Pericardium fibroblast (primary cell): ENCODE results near the gene PITHD1. TPM values are rescaled to one million over a fixed set of nuclear protein-coding genes. Genes with fewer than 3 reads are reported as not detected.

Experiments used
- total RNA-seq: library from RNA; depleted of rRNA; stranded (reverse); fragments of >200 nt; gene quantifications from 2 replicates; pipeline ENCODE4 v1.2.3, GENCODE V29; 2015

PITHD1 gene, protein sequence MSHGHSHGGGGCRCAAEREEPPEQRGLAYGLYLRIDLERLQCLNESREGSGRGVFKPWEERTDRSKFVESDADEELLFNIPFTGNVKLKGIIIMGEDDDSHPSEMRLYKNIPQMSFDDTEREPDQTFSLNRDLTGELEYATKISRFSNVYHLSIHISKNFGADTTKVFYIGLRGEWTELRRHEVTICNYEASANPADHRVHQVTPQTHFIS
- total RNA-seq, result 26.7 and 29.5 TPM in 2 replicates

DNA sequence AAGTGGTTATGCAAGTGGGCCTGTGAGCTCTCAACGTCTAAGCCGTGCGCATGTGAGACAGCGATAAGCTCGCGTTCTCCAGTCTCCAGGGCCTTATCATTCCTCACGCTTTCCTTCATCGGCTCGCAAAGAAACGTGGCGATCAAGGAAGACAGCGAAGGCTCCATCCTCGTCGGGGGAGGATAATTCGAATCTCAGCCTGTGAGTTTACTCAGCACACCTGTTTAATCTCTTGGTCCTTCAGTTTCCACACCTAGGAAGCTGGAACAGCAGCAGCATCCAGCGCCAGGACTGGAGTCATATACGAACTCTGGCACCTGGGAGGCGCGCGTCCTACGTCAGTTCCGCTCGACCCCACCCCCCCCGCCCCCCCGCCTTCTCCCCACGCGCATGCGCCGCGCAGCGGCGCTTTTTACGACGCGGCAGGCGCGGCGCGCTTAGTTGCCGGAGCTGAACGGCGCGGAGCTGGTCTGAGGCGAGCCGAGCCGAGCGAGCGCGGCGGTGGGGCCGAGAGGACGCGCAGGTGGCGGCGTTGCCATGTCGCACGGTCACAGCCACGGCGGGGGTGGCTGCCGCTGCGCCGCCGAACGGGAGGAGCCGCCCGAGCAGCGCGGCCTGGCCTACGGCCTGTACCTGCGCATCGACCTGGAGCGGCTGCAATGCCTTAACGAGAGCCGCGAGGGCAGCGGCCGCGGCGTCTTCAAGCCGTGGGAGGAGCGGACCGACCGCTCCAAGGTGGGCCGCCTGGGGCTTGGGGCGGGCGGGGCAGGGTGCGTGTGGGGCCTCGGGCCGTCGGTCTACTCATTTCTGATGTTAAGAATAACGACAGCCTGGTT is at the start of gene PITHD1:
PITHD1 (plus strand) TSS at position 440 of the 836 bp plus-strand sequence; CDS start at position 538, 98 bp downstream.

DNA sequence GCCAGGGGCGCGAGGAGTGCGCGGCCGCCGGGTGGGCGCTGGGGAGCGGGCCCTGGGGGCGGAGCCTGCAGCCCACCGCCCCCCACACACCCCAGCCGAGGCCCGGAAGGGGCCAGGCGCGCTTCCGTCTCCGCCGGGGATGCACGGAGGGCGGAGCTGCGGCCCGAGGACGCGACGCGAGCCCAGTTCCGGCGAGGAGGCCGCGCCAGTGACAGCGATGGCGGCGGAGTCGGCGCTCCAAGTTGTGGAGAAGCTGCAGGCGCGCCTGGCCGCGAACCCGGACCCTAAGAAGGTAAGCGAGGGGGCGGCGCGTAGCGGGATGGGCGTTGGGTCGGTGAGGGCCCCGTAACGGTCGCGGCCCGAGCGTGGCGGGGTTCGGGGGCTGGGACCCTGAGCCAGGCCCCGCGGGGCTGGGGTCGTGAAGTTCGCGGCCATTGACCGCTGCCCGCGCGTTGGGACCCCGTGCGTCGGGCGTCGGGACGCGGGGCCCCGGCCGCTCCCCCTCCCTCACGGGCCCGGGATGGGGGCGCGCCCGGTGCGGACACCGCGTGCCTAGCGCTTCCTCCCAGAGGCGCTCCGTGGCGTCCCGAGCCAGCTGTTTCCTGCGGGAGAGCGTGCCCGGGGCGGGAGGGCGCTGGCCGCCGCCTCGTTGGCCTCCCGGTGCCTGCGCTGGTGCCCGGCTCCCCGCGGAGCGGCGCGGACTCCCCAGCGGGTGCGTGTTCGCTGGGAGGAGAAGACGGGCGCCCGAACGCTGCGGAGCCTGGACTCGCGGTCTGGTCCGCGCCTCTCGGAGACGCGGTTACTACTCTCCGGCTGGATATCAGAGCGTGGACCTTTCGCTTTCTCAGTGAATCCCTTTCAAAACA is 34.7 kb upstream of the PITHD1 start, which contains the start of gene ELOA:
ELOA (plus strand) TSS at position 185 of the 866 bp plus-strand sequence; CDS start at position 218, 33 bp downstream.

DNA sequence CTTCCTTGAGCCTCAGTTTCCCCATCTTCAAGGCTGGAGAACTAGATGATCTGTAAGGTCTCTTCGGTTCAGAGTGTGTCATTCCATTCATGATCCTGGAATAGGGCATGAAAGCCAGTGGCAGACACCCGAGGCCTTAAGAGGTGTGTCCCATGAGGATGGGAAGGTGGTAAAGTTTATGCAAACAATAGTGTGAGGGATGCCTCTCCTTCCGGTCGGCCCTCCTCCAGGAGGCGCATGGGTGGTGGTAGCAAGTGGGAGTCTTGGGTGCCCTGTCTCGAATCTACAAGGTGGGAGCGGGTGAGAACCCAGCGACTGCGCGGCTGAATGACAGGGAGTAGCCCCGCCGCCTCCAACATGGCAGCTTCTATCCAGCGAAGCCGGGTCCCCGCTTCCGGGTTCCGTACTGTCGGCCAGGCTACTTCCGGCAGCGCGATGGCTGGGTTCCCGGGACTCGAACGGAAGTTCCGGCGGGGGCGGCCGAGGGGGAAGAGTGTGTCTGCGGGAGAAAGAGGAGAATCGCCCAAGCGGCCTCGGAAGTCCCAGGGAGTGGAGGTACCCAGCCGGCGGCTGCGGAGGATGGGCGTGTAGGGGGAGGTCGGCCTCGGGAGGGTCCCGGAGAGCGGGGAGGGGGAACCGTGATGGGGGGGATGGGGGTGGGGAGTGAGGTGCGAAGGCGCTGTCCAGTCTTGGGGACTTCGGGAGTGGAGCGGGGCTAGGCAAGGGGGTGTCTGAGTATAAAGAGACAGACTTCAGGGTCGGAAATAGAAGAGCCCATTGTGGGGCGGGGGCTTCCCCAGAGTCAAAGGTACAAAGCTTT is 12.7 kb downstream of the PITHD1 start, which contains the start of gene LYPLA2:
LYPLA2 (plus strand) TSS at position 450 of the 820 bp plus-strand sequence. CDS start 1,538 bp downstream, outside the sequence.

DNA sequence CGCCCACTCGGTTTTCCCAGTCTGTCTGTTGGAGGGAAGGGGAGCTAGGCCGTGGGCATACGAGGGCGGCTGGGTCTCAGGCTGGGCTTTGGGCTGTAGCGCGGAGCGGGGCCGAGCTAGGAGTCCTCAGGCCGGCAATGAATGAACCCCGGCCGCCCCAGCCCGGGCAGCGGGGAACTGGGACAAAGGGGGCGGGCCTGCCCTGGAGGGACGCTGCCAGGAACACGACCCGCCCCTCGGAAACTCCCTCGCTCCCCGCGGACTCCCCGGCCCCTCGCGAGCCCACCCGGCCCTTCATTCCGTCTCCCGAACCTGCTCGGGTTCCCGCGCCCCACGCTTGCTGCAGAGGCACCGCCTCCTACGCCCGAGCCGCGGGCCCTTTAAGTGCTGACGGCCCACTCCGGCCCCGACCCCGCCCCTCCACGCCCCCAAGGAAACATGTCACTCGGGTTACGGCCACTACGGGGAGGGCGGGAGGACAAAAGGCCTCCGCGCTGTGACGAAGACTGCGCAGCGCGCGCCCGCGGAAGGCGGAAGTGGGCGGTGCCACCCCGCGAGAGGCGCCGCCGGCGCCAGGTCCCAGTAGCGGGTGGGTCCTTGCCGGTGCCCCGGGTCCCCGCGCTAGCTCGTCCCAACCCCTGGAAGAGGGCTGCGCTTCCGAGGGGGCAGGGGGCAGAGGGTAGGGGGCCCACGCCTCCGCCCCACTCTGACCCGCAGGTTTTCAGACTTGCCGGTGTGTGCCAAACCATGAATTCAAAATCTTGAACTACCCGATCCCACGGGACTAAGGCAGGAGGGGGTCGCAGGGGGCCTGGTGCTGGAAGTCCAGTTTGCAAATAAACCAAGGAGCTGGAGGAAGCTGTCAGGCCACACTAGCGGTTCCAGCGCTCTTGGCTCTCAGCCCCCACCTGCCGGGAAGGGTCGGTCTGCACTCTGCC is 22.5 kb downstream of the PITHD1 start, which contains the start of gene GALE:
GALE (minus strand) TSS at position 355 of the 938 bp plus-strand sequence. CDS start 1,747 bp downstream, outside the sequence.

DNA sequence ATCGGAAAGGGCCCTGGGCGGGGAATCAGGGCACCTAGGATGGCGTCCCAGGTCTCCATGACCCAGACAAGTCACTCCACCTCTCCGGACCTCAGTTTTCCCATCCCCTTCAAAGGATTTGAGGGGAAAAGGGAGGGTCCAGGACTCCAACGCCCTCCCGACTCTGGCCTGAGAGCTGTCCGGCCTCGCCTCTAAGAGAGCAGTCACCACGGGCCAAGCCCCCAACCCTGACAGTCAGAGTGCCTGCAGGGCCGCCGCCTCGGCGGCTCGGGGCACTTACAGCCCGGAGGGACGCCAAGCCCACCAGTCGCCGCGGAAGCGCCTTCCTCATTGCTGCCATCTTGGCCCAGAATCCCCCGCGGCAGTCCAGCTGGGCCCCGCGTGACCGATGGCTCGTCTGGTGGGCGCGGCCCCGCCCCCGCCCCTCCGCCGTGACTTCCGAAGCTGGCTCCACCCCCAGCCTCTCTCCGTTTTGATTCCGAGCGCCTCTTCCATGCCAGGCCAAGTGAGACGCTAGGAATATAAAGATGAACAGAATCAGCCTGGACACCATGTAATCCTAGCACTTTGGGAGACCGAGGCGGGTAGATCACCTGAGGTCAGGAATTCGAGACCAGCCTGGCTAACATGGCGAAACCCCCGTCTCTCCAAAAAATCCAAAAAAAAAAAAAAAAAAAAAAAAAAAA is 47.0 kb downstream of the PITHD1 start, which contains the start of gene HMGCL:
HMGCL (minus strand) TSS at position 354 of the 686 bp plus-strand sequence; CDS start at position 340, 14 bp downstream.

Other genes starting within 250 kb of the PITHD1 start
- gene E2F2, start 247.2 kb upstream of the PITHD1 start, total RNA-seq, result under 0.01 and 0.12 TPM in 2 replicates
- 57.5 and 165 TPM in 2 replicates for gene ID3, start 218.9 kb upstream of the PITHD1 start, total RNA-seq
- gene RPL11, start 86.6 kb upstream of the PITHD1 start, total RNA-seq, result 1,531 and 1,875 TPM in 2 replicates
- 18.9 and 28.0 TPM in 2 replicates for gene ELOA, start 34.9 kb upstream of the PITHD1 start, total RNA-seq
- 45.9 and 60.2 TPM in 2 replicates for gene LYPLA2, start 12.7 kb downstream of the PITHD1 start, total RNA-seq
- 12.0 and 34.3 TPM in 2 replicates for gene GALE, start 22.3 kb downstream of the PITHD1 start, total RNA-seq
- gene HMGCL, start 47.0 kb downstream of the PITHD1 start, total RNA-seq, result 38.5 and 40.7 TPM in 2 replicates
- 3.2 and 12.6 TPM in 2 replicates for gene FUCA1, start 89.9 kb downstream of the PITHD1 start, total RNA-seq
- not detected in 2 replicates for gene CNR2, start 134.9 kb downstream of the PITHD1 start, total RNA-seq
- 68.0 and 68.9 TPM in 2 replicates for gene PNRC2, start 181.4 kb downstream of the PITHD1 start, total RNA-seq
- gene SRSF10, start 201.9 kb downstream of the PITHD1 start, total RNA-seq, result 52.0 and 59.3 TPM in 2 replicates